CD14-positive monocyte (primary cell): ENCODE measurements around the gene DVL2. TPM values are rescaled to one million over a fixed set of nuclear protein-coding genes. Genes with fewer than 3 reads are reported as not detected.

Experiments used
- DNase-seq, 3 donors: peaks; one replicate each; pipeline ENCODE4 v3.0.0-alpha.2; 2011 to 2022
- H2AFZ ChIP-seq: 2 replicates; pipeline ENCODE4 v1.6.0; 2012; ENCODE audit warnings: mild to moderate bottlenecking, low read depth, low read length, inconsistent platforms; ENCODE audit not compliant: insufficient read depth, poor library complexity, severe bottlenecking
- H3K27ac ChIP-seq, 2 donors: 1 replicate in 1 of 2; 2 replicates in 1 of 2; pipeline ENCODE4 v1.5.1; 2012 to 2013; ENCODE audit warnings: low read length in 2 of 2, control low read depth in 1 of 2, inconsistent platforms in 1 of 2, low read depth in 1 of 2, mild to moderate bottlenecking in 1 of 2
- H3K27me3 ChIP-seq, 2 donors: one replicate each; pipeline versions ENCODE4 v1.6.0 to v1.6.1; 2011 to 2013; ENCODE audit warnings: low read length in 2 of 2; ENCODE audit not compliant: control insufficient read depth in 2 of 2, insufficient read depth in 2 of 2
- H3K36me3 ChIP-seq, 2 donors: replicated peaks in 1 of 2; 1 replicate in 1 of 2; 2 replicates in 1 of 2; pipeline versions ENCODE4 v1.5.1 to v1.6.1; 2012 to 2013; ENCODE audit warnings: low read length in 2 of 2, control low read depth in 1 of 2, inconsistent platforms in 1 of 2, mild to moderate bottlenecking in 1 of 2; ENCODE audit not compliant: insufficient read depth in 2 of 2, control insufficient read depth in 1 of 2
- H3K4me1 ChIP-seq, 2 donors: 1 replicate in 1 of 2; 2 replicates in 1 of 2; pipeline versions ENCODE4 v1.5.1 to v1.6.1; 2012 to 2013; ENCODE audit warnings: low read length in 2 of 2, control low read depth in 1 of 2, inconsistent platforms in 1 of 2, mild to moderate bottlenecking in 1 of 2, moderate library complexity in 1 of 2; ENCODE audit not compliant: insufficient read depth in 2 of 2, control insufficient read depth in 1 of 2
- H3K4me2 ChIP-seq: replicated peaks from 2 replicates; pipeline ENCODE3; 2012; ENCODE audit warnings: low read length, moderate library complexity, mild to moderate bottlenecking; ENCODE audit not compliant: poor library complexity, severe bottlenecking; ENCODE audit errors: extremely low read depth
- H3K4me3 ChIP-seq, 3 experiments: fragments of 200-600 bp in 1 of 3; sonication (generic) in 1 of 3; replicated peaks in 1 of 3; 1 replicate in 2 of 3; 2 replicates in 1 of 3; pipeline ENCODE4 v1.5.1; 2011 to 2013; ENCODE audit warnings: low read length in 3 of 3, mild to moderate bottlenecking in 3 of 3, control low read depth in 2 of 3, low read depth in 2 of 3, inconsistent platforms in 1 of 3, moderate library complexity in 1 of 3
- H3K79me2 ChIP-seq: 2 replicates; pipeline ENCODE4 v1.6.0; 2012; ENCODE audit warnings: mild to moderate bottlenecking, control low read depth, inconsistent platforms, low read length, moderate library complexity; ENCODE audit not compliant: insufficient read depth
- H3K9ac ChIP-seq: 2 replicates; pipeline ENCODE4 v1.6.0; 2017; ENCODE audit warnings: low read length, mild to moderate bottlenecking; ENCODE audit not compliant: insufficient read depth, poor library complexity, severe bottlenecking
- H3K9me3 ChIP-seq, 2 donors: replicated peaks in 1 of 2; 1 replicate in 1 of 2; 2 replicates in 1 of 2; pipeline versions ENCODE4 v1.5.1 to v1.6.1; 2012 to 2013; ENCODE audit warnings: low read length in 2 of 2, control low read depth in 1 of 2; ENCODE audit not compliant: control insufficient read depth in 1 of 2, insufficient read depth in 1 of 2
- H4K20me1 ChIP-seq: 2 replicates; pipeline ENCODE4 v1.6.0; 2012; ENCODE audit warnings: mild to moderate bottlenecking, low read length, control low read depth, moderate library complexity; ENCODE audit not compliant: insufficient read depth
- H3K27ac Mint-ChIP-seq, 7 donors: one replicate each; pipeline ENCODE4 v1.8.0; 2020; ENCODE audit warnings: mild to moderate bottlenecking in 7 of 7, mixed read lengths in 7 of 7, moderate library complexity in 6 of 7, inconsistent platforms in 2 of 7
- H3K27me3 Mint-ChIP-seq, 3 donors: one replicate each; pipeline ENCODE4 v1.8.0; 2021 to 2022; ENCODE audit warnings: low read depth in 3 of 3, mild to moderate bottlenecking in 3 of 3, mixed read lengths in 3 of 3, moderate library complexity in 3 of 3, inconsistent platforms in 1 of 3
- H3K36me3 Mint-ChIP-seq, 2 donors: one replicate each; pipeline ENCODE4 v1.8.0; 2020; ENCODE audit warnings: mixed read lengths in 2 of 2, inconsistent platforms in 1 of 2, mild to moderate bottlenecking in 1 of 2
- H3K4me1 Mint-ChIP-seq: one replicate; pipeline ENCODE4 v1.8.0; 2020; ENCODE audit warnings: mild to moderate bottlenecking, mixed read lengths
- H3K4me3 Mint-ChIP-seq, 2 donors: one replicate each; pipeline ENCODE4 v1.8.0; 2020; ENCODE audit warnings: mild to moderate bottlenecking in 2 of 2, mixed read lengths in 2 of 2, moderate library complexity in 1 of 2
- H3K9me3 Mint-ChIP-seq, 7 donors: one replicate each; pipeline ENCODE4 v1.8.0; 2020 to 2022; ENCODE audit warnings: mixed read lengths in 7 of 7, mild to moderate bottlenecking in 6 of 7, moderate library complexity in 6 of 7, inconsistent platforms in 2 of 7
- CTCF ChIP-seq: fragments of 200-600 bp; IDR thresholded peaks from one replicate; pipeline ENCODE4 v1.8.0; 2022; ENCODE audit warnings: antibody characterized with exemption, mild to moderate bottlenecking
- WGBS: methylation state at CpG from one replicate; pipeline ENCODE4 v1.1.5; 2013; ENCODE audit warnings: missing lambda C conversion rate; ENCODE audit not compliant: insufficient coverage; 5-methylcytosine and 5-hydroxymethylcytosine counted together
- intact Hi-C, 2 donors: fragments of 100-400 bp; cut with micrococcal nuclease; formaldehyde crosslinking; loops; one replicate each; pipeline versions ENCODE4 v1.15.0 to v1.15.1; 2023
- polyA plus RNA-seq, 3 donors: library from polyadenylated mRNA; depleted of rRNA in 1 of 3; unstranded in 2 of 3; stranded (reverse) in 1 of 3; fragments of 300-500 nt in 2 of 3; fragments of >200 nt in 1 of 3; fragmentation: Illumina TruSeq in 2 of 3; gene quantifications; 1 replicate in 2 of 3; 2 replicates in 1 of 3; pipeline ENCODE4 v1.2.3, GENCODE V29; 2012 to 2021

The DVL2 gene
- polyA plus RNA-seq, 3 donors: 6.7 to 7.8 (median 7.0) TPM

DNA sequence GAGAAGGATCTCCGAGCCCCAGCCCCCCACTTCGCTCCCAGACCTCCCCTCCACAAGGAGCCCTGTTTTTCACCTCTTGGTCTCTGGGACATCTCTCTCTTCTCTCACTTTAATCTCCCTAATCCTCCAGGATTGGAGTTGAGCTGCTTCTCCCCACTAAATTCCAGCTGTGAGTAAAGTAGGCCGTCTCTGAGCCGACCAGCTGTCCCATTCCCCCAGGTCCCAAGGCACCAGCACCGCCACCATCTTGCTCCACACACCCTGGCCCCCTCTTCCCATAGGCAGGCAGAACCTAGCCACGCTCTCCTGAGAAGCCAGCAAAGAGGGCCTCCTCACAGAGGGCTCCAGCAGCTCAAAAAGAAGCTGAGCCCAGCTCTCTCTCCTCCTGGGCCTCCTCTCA lies 15.6 kb downstream of the DVL2 start:
- H3K9me3 Mint-ChIP-seq: peaks cover 0 to 2% (median 0%) of the 10 kb centered on the region in 7 donors

DNA sequence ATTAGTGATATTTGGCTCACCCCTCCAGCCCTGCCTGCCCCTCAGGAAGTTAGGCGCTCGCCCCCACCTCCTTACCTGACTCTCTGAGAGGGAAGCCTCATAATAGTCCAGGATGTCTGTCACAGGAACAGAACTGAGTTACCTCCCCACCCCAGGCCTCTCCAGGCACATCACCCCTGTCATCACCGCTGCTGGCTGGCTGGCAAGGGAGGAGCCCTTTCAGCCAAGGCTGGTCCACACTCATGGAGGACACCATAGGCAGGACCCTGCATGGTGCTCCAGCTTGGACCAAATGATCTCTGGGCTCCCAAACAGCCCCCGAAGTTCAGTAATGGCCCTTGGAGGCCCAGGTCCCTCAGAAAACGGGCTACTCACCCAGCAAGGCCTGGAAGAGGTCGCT lies 16.2 kb downstream of the DVL2 start:
- Histone ChIP-seq H3K9ac (no peak overlapping the region), H3K4me3 (peak overlapping the region in 2 of 3 experiments; percentile 47 to 81)

More for the DNA sequence above, 15.6 kb downstream of the DVL2 start:
- Mint-ChIP-seq H3K4me3 (peak overlapping the region; percentile 5 to 24), H3K27ac (peak overlapping the region in 6 of 7 donors; percentile 8 to 96 (median 72)), H3K36me3 (peaks cover 24 to 28% of the 10 kb centered on the region in 2 donors), H3K4me1 (peaks cover 71% of the 10 kb centered on the region), H3K27me3 (peaks cover 0 to 9% (median 2%) of the 10 kb centered on the region in 3 donors)
- H3K36me3 ChIP-seq: peaks cover 22 to 24% of the 10 kb centered on the region in 2 donors
- no peak overlapping the region for H3K9ac ChIP-seq
- peaks cover 51% of the 10 kb centered on the region for H3K79me2 ChIP-seq
- H3K4me3 ChIP-seq: no peak overlapping the region
- peaks cover 41% of the 10 kb centered on the region for H4K20me1 ChIP-seq
- peaks cover 68 to 77% of the 10 kb centered on the region in 2 donors for H3K4me1 ChIP-seq
- H3K27ac ChIP-seq: no peak overlapping the region
- H2AFZ ChIP-seq: no peak overlapping the region
- H3K4me2 ChIP-seq: no peak overlapping the region
- DNase-seq: no peak
- WGBS: 92% methylated on average over 4 of the region's 6 CpGs
- H3K27me3 ChIP-seq: no peaks in the 10 kb centered on the region
- no peak for TF ChIP-seq CTCF
- intact Hi-C loops: loop anchor here in 1 of 2 donors (5.0 to 10.0 kb wide), 2 partner anchors 34 to 186 kb away; partner anchors contain the start of genes CTDNEP1, ELP5, NLGN2 and TMEM256
- no peaks in the 10 kb centered on the region for H3K9me3 ChIP-seq

More for the DNA sequence above, 16.2 kb downstream of the DVL2 start:
- H3K4me2 ChIP-seq: peak overlapping the region; percentile 90
- DNase-seq: no peak
- H3K36me3 Mint-ChIP-seq: peaks cover 18 to 27% of the 10 kb centered on the region in 2 donors
- H2AFZ ChIP-seq: peak overlapping the region; percentile 74
- H3K9me3 ChIP-seq: no peaks in the 10 kb centered on the region
- peaks cover 72 to 81% of the 10 kb centered on the region in 2 donors for H3K4me1 ChIP-seq
- peaks cover 57% of the 10 kb centered on the region for H3K79me2 ChIP-seq
- H3K27ac Mint-ChIP-seq: peak overlapping the region in 5 of 7 donors; percentile 23 to 91 (median 86)
- H4K20me1 ChIP-seq: peaks cover 47% of the 10 kb centered on the region
- no peak for TF ChIP-seq CTCF
- H3K27me3 ChIP-seq: no peaks in the 10 kb centered on the region
- H3K9me3 Mint-ChIP-seq: peaks cover 0 to 2% (median 0%) of the 10 kb centered on the region in 7 donors
- intact Hi-C loops: loop anchor here in 1 of 2 donors (5.0 to 10.0 kb wide), 2 partner anchors 34 to 187 kb away; partner anchors contain the start of genes CTDNEP1, ELP5, NLGN2 and TMEM256
- peaks cover 16 to 18% of the 10 kb centered on the region in 2 donors for H3K36me3 ChIP-seq
- 70% methylated on average over 6 of the region's 6 CpGs for WGBS
- H3K4me1 Mint-ChIP-seq: peaks cover 76% of the 10 kb centered on the region
- H3K27ac ChIP-seq: peak overlapping the region; percentile 14 to 65
- H3K4me3 Mint-ChIP-seq: peak overlapping the region; percentile 80 to 89
- H3K27me3 Mint-ChIP-seq: peaks cover 0 to 10% (median 2%) of the 10 kb centered on the region in 3 donors
